Smooth muscle cell (in vitro differentiated cells): ENCODE results near the gene TBC1D4. TPM values are rescaled to one million over a fixed set of nuclear protein-coding genes. Genes with fewer than 3 reads are reported as not detected.
A peak's percentile ranks its signal among the peaks of the same experiment; 100 is the strongest.

Experiments used
- DNase-seq: peaks from one replicate; lab custom pipeline; 2025; ENCODE audit not compliant: unreplicated experiment; lab: John Stamatoyannopoulos, UW
- H2AFZ ChIP-seq: fragments of 200-600 bp; sonication (generic); 2 replicates; pipeline ENCODE4 v1.6.0; 2016; ENCODE audit warnings: antibody characterized with exemption, low read depth, mild to moderate bottlenecking
- H3F3A ChIP-seq: fragments of 200-600 bp; sonication (generic); 2 replicates; pipeline ENCODE4 v1.6.0; 2017; ENCODE audit warnings: antibody characterized with exemption, low read depth
- H3K27ac ChIP-seq: fragments of 200-600 bp; sonication (generic); 2 replicates; pipeline ENCODE4 v1.5.1; 2016; ENCODE audit warnings: low read depth, mild to moderate bottlenecking
- H3K27me3 ChIP-seq: fragments of 200-600 bp; sonication (generic); 2 replicates; pipeline ENCODE4 v1.6.1; 2016; ENCODE audit warnings: low read depth, mild to moderate bottlenecking
- H3K36me3 ChIP-seq: fragments of 200-600 bp; sonication (generic); 2 replicates; pipeline ENCODE4 v1.5.1; 2016; ENCODE audit warnings: low read depth
- H3K4me1 ChIP-seq: fragments of 200-600 bp; sonication (generic); 2 replicates; pipeline ENCODE4 v1.5.1; 2016; ENCODE audit warnings: low read depth
- H3K4me2 ChIP-seq: fragments of 200-600 bp; sonication (generic); 2 replicates; pipeline ENCODE4 v1.6.0; 2016; ENCODE audit warnings: mild to moderate bottlenecking
- H3K4me3 ChIP-seq: fragments of 200-600 bp; sonication (generic); 2 replicates; pipeline ENCODE4 v1.5.1; 2016; ENCODE audit warnings: mild to moderate bottlenecking
- H3K79me2 ChIP-seq: fragments of 200-600 bp; sonication (generic); 2 replicates; pipeline ENCODE4 v1.6.0; 2016; ENCODE audit warnings: low read depth, mild to moderate bottlenecking
- H3K9ac ChIP-seq: fragments of 200-600 bp; sonication (generic); 2 replicates; pipeline ENCODE4 v1.6.0; 2016; ENCODE audit warnings: low read depth
- H3K9me3 ChIP-seq: fragments of 200-600 bp; sonication (generic); replicated peaks from 2 replicates; pipeline ENCODE4 v1.5.1; 2016; ENCODE audit warnings: low read depth
- H4K20me1 ChIP-seq: fragments of 200-600 bp; sonication (generic); 2 replicates; pipeline ENCODE4 v1.6.0; 2016; ENCODE audit warnings: low read depth
- WGBS: methylation state at CpG from one replicate; pipeline ENCODE4 v1.1.7; 2016; ENCODE audit warnings: low lambda C conversion rate; 5-methylcytosine and 5-hydroxymethylcytosine counted together
- polyA plus RNA-seq: library from polyadenylated mRNA; unstranded; fragments of >200 nt; fragmentation: Nextera tagmentation; extraction: Ambion mirVana; gene quantifications from 2 replicates; pipeline ENCODE4 v1.2.1, GENCODE V29; 2016
- total RNA-seq: library from RNA; depleted of rRNA; stranded (reverse); fragments of >200 nt; gene quantifications from 2 replicates; pipeline ENCODE4 v1.2.3, GENCODE V29; 2014
- TF ChIP-seq, protein P1 (sequence below): fragments of 200-600 bp; sonication (generic); IDR thresholded peaks from 2 replicates; pipeline ENCODE4 v1.5.1; 2017; ENCODE audit warnings: borderline replicate concordance, mild to moderate bottlenecking, antibody characterized with exemption; ENCODE audit not compliant: insufficient read depth, poor library complexity, severe bottlenecking

TBC1D4 gene
- total and polyA plus RNA-seq, 2 experiments from 2014 or later: 7.7 to 21.9 TPM

DNA sequence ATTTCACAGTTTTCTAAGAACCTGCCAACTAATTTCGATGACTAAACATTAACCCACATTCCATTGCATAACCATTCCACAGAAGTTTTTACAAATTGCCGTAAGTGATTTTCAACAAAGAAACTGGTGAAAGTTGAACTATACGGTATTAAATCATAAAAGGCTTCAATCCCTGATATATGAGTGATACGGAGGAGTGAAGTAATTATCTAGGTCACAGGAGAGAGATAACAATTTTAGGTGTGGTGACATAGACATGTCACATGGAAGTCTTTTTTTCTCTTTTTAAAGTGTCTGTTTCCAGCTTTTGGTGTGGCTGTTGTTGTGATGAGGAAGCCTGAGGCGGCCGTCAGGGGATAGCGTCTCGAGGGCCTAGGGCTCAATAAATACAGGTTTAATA is 29.4 kb downstream of the TBC1D4 start:
- H3K27ac ChIP-seq: no peak overlapping the region
- no peak overlapping the region for H3K4me2 ChIP-seq
- no peak for DNase-seq
- TF ChIP-seq, protein P1, sequence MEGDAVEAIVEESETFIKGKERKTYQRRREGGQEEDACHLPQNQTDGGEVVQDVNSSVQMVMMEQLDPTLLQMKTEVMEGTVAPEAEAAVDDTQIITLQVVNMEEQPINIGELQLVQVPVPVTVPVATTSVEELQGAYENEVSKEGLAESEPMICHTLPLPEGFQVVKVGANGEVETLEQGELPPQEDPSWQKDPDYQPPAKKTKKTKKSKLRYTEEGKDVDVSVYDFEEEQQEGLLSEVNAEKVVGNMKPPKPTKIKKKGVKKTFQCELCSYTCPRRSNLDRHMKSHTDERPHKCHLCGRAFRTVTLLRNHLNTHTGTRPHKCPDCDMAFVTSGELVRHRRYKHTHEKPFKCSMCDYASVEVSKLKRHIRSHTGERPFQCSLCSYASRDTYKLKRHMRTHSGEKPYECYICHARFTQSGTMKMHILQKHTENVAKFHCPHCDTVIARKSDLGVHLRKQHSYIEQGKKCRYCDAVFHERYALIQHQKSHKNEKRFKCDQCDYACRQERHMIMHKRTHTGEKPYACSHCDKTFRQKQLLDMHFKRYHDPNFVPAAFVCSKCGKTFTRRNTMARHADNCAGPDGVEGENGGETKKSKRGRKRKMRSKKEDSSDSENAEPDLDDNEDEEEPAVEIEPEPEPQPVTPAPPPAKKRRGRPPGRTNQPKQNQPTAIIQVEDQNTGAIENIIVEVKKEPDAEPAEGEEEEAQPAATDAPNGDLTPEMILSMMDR: no peak
- no peak overlapping the region for H2AFZ ChIP-seq
- WGBS: 81% methylated on average over 8 of the region's 8 CpGs
- H3K36me3 ChIP-seq: no peaks in the 10 kb centered on the region
- H3K27me3 ChIP-seq: no peaks in the 10 kb centered on the region
- peaks cover 11% of the 10 kb centered on the region for H3K79me2 ChIP-seq
- H3K9ac ChIP-seq: no peak overlapping the region
- H4K20me1 ChIP-seq: peaks cover 19% of the 10 kb centered on the region
- peak overlapping the region; percentile 6 for H3K4me3 ChIP-seq
- no peaks in the 10 kb centered on the region for H3K9me3 ChIP-seq
- H3F3A ChIP-seq: no peaks in the 10 kb centered on the region
- H3K4me1 ChIP-seq: no peaks in the 10 kb centered on the region

DNA sequence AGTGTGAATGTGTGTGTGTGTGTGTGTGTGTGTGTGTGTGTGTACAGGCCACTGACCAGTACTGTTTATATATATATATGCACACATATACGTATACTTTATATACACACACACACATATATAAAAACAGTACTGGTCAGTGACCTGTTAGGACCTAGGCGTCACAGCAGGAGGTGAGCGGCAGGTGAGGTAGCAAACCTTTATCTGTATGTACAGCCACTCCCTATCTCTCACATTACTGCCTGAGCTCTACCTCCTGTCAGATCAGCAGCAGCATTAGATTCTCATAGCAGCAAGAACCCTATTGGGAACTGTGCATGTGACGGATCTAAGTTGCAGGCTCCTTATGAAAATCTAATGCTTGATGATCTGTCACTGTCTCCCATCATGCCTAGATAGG is 34.5 kb downstream of the TBC1D4 start:
- Histone ChIP-seq H3K9me3 (no peaks in the 10 kb centered on the region), H3K4me2 (no peak overlapping the region), H3K36me3 (no peaks in the 10 kb centered on the region), H3K79me2 (no peaks in the 10 kb centered on the region), H3K9ac (no peak overlapping the region), H3K27me3 (no peaks in the 10 kb centered on the region), H3K4me3 (no peak overlapping the region), H3F3A (no peaks in the 10 kb centered on the region), H3K4me1 (no peaks in the 10 kb centered on the region), H2AFZ (no peak overlapping the region), H3K27ac (no peak overlapping the region), H4K20me1 (peaks cover 16% of the 10 kb centered on the region)
- 96% methylated on average over 4 of the region's 4 CpGs for WGBS
- no peak for DNase-seq
- TF ChIP-seq, protein P1: no peak

DNA sequence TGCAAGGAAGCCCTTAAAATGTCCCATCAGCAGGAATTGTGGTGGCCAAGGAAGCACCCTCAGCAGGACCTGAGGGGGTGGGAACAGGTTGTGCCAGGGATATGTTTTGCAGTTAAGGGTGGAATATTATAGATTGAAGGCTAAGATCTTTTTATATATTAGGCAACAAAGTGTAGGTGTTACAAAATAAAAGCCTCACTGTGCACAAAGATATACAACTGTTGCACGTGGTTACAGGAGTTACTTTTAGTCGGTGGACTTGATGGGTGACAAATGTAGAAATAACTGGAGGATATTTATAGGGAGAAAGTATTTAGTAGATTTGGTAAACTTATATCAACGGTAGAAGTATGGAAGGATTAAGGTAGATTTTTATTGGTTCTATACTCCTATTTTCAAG is 35.1 kb downstream of the TBC1D4 start:
- Histone ChIP-seq H3K36me3 (no peaks in the 10 kb centered on the region), H3K27me3 (no peaks in the 10 kb centered on the region), H4K20me1 (peaks cover 16% of the 10 kb centered on the region), H3K9ac (no peak overlapping the region), H3K4me2 (no peak overlapping the region), H3K9me3 (no peaks in the 10 kb centered on the region), H3K4me3 (no peak overlapping the region), H3F3A (no peaks in the 10 kb centered on the region), H2AFZ (no peak overlapping the region), H3K4me1 (no peaks in the 10 kb centered on the region), H3K79me2 (no peaks in the 10 kb centered on the region), H3K27ac (no peak overlapping the region)
- TF ChIP-seq, protein P1: no peak
- no peak for DNase-seq
- 94% methylated on average over 3 of the region's 3 CpGs for WGBS

DNA sequence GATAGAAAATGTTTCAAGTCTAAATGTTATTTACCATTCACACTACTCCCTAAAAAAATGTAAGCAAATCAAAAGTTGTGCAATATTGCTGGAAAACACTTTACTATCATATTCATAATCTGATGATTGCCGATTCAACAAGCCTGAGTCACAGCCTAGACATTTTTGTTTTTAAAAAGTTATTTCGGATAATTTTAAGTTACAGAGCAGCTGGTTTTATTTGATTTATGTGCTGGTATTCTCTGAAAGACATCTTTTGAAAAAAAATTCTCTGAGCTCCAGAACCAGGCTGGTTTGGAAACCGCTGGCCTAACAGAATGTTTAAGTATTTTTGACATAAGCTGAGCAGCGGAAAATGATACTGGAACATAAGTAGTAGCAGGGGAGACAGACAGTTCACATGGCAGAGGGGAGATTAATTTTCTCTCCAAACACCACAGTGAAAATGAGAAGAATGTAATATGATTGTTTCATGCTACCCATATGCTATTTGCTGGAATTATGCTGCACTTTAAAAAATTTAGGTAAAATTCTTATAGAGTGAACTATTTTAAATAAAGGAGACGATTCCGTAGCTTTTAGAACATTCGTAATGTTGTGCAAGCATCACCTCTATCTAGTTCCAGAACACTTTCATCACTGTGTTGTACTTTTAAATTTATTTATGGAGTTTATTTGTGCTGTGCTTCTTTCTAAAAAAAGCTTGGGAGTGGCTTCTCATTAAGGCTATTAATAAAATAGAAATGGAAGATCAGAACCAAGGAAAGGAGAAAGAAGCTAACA is 36.1 kb downstream of the TBC1D4 start:
- no peak for DNase-seq
- no peaks in the 10 kb centered on the region for H3K27me3 ChIP-seq
- WGBS: 79% methylated on average over 7 of the region's 7 CpGs
- no peaks in the 10 kb centered on the region for H3K9me3 ChIP-seq
- H3K36me3 ChIP-seq: no peaks in the 10 kb centered on the region
- no peaks in the 10 kb centered on the region for H3K79me2 ChIP-seq
- no peaks in the 10 kb centered on the region for H3K4me1 ChIP-seq
- peaks cover 16% of the 10 kb centered on the region for H4K20me1 ChIP-seq
- no peaks in the 10 kb centered on the region for H3F3A ChIP-seq
- TF ChIP-seq, protein P1: no peak
- no peak overlapping the region for H3K9ac ChIP-seq
- no peak overlapping the region for H3K27ac ChIP-seq
- H3K4me3 ChIP-seq: no peak overlapping the region
- H2AFZ ChIP-seq: no peak overlapping the region
- H3K4me2 ChIP-seq: peak overlapping the region; percentile 2
